ENCODE results near the gene FIP1L1.

The FIP1L1 gene

GRCh38 chr4:53502094-53502493, 124.7 kb downstream of the FIP1L1 start:
- Histone ChIP-seq H3K79me2 (ENCODE audit: insufficient read depth, low read length) (no peaks in the 10 kb centered on the region), H3K4me3 (ENCODE audit: low read depth, low read length, poor library complexity, severe bottlenecking) (no peak overlapping the region), H3K36me3 (ENCODE audit: insufficient read depth, low read length) (no peaks in the 10 kb centered on the region), H2AFZ (ENCODE audit: low read length) (no peak overlapping the region), H4K20me1 (ENCODE audit: insufficient read depth, low read length) (no peaks in the 10 kb centered on the region), H3K27ac (ENCODE audit: low read depth, low read length, poor library complexity, severe bottlenecking) (no peak overlapping the region), H3K9ac (ENCODE audit: low read length) (no peak overlapping the region), H3K9me2 (ENCODE audit: low read depth, low read length) (no peaks in the 10 kb centered on the region), H3K27me3 (ENCODE audit: insufficient read depth, low read length) (no peaks in the 10 kb centered on the region), H3F3A (ENCODE audit: insufficient read depth, low read length) (no peaks in the 10 kb centered on the region), H3K9me3 (ENCODE audit: low read length) (no peaks in the 10 kb centered on the region), H3K4me2 (ENCODE audit: low read length) (no peak overlapping the region), H3K4me1 (ENCODE audit: insufficient read depth, low read length, severe bottlenecking) (no peaks in the 10 kb centered on the region)
- no peak for TF ChIP-seq CTCF (IDR thresholded peaks at IDR 0.05; ENCODE audit: low read length)
- TF ChIP-seq EZH2 (IDR thresholded peaks at IDR 0.05; ENCODE audit: borderline replicate concordance, low read length), result no peak

GRCh38 chr4:53505947-53506346, 128.5 kb downstream of the FIP1L1 start:
- H3K4me1 ChIP-seq (ENCODE audit: insufficient read depth, low read length, severe bottlenecking), result no peaks in the 10 kb centered on the region
- no peaks in the 10 kb centered on the region for H3K79me2 ChIP-seq (ENCODE audit: insufficient read depth, low read length)
- no peaks in the 10 kb centered on the region for H3K9me3 ChIP-seq (ENCODE audit: low read length)
- H3K9me2 ChIP-seq (ENCODE audit: low read depth, low read length), result no peaks in the 10 kb centered on the region
- H3K27ac ChIP-seq (ENCODE audit: low read depth, low read length, poor library complexity, severe bottlenecking), result no peak overlapping the region
- no peak overlapping the region for H3K4me3 ChIP-seq (ENCODE audit: low read depth, low read length, poor library complexity, severe bottlenecking)
- no peaks in the 10 kb centered on the region for H4K20me1 ChIP-seq (ENCODE audit: insufficient read depth, low read length)
- H3K4me2 ChIP-seq (ENCODE audit: low read length), result no peak overlapping the region
- H3K9ac ChIP-seq (ENCODE audit: low read length), result no peak overlapping the region
- no peaks in the 10 kb centered on the region for H3K27me3 ChIP-seq (ENCODE audit: insufficient read depth, low read length)
- no peak overlapping the region for H2AFZ ChIP-seq (ENCODE audit: low read length)
- no peaks in the 10 kb centered on the region for H3F3A ChIP-seq (ENCODE audit: insufficient read depth, low read length)
- H3K36me3 ChIP-seq (ENCODE audit: insufficient read depth, low read length), result no peaks in the 10 kb centered on the region
- TF ChIP-seq CTCF (IDR thresholded peaks at IDR 0.05; ENCODE audit: low read length) (no peak), EZH2 (IDR thresholded peaks at IDR 0.05; ENCODE audit: borderline replicate concordance, low read length) (no peak)

- no peaks in the 10 kb centered on the region for H3K36me3 ChIP-seq (ENCODE audit: insufficient read depth, low read length)
- no peaks in the 10 kb centered on the region for H3K79me2 ChIP-seq (ENCODE audit: insufficient read depth, low read length)
- no peak overlapping the region for H2AFZ ChIP-seq (ENCODE audit: low read length)
- no peak overlapping the region for H3K27ac ChIP-seq (ENCODE audit: low read depth, low read length, poor library complexity, severe bottlenecking)
- H4K20me1 ChIP-seq (ENCODE audit: insufficient read depth, low read length), result no peaks in the 10 kb centered on the region
- H3K27me3 ChIP-seq (ENCODE audit: insufficient read depth, low read length), result no peaks in the 10 kb centered on the region
- no peak overlapping the region for H3K4me3 ChIP-seq (ENCODE audit: low read depth, low read length, poor library complexity, severe bottlenecking)
- no peaks in the 10 kb centered on the region for H3K4me1 ChIP-seq (ENCODE audit: insufficient read depth, low read length, severe bottlenecking)
- H3K9me3 ChIP-seq (ENCODE audit: low read length), result no peaks in the 10 kb centered on the region
- TF ChIP-seq EZH2 (IDR thresholded peaks at IDR 0.05; ENCODE audit: borderline replicate concordance, low read length) (no peak), CTCF (IDR thresholded peaks at IDR 0.05; ENCODE audit: low read length) (no peak)
- H3K9ac ChIP-seq (ENCODE audit: low read length), result no peak overlapping the region
- no peaks in the 10 kb centered on the region for H3K9me2 ChIP-seq (ENCODE audit: low read depth, low read length)
- no peak overlapping the region for H3K4me2 ChIP-seq (ENCODE audit: low read length)
- no peaks in the 10 kb centered on the region for H3F3A ChIP-seq (ENCODE audit: insufficient read depth, low read length)
Measured at GRCh38 chr4:53507058-53507457, 129.6 kb downstream of the FIP1L1 start.

Data from OCI-LY1 (cell line).